NCI-H146 treated with DMSO at 0.1 percent for 48 hours (cell line): ENCODE results near the gene MID1.

Experiments used
- DNase-seq: peaks from one replicate; lab custom pipeline; 2025; ENCODE audit not compliant: unreplicated experiment; lab: John Stamatoyannopoulos, UW

MID1 gene

DNA sequence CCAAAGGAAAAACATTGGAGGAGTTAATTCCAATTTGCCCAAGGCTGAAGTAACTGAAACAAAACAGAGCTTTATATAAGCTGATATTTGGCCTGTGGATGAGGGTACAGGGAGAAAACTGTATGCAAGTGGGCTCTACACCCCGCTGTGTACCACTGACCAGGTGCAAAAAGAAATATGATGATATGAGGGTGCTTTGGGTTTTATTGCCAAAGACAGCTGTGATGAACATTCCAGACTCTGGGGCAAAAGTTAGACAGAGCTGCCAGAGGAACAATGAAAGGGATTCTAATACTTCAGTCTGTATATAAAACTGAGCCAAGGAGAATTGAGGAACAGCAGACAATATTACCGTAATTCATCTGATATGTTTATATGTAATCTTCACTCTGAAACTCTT is 117.4 kb downstream of the MID1 start:
- no peak for DNase-seq

GRCh38 chrX:10501611-10502010 is 118.8 kb downstream of the MID1 start:
- no peak for DNase-seq

DNA sequence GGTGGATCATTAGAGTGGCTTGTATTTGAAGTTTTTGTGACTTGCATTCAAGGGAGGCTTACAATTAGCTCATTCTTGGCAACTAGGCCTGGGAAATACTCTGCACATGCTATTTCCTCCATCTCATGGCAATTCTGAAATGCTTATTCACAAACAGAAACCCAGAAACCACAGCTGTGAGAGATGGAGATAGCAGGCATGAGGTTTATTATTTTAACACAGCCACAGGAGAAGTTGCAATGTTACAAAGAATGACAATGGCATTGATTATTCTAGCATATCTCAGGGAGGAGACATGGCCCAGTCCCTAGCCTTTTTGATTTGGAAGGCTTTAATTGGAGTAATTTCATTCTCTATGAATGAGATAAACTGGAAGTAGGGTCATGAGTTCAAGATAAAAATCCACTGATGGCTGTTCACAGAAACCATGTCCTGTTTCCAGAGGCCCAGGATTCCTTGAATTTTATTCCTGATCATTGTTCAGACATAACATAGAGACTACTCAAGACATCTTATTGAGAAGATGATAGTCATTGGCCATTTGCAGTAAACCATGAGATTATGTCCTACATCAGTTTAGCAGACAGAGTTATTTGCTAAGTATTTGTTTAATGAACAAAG is 123.9 kb downstream of the MID1 start:
- DNase-seq: no peak

GRCh38 chrX:10495677-10496076 is 124.7 kb downstream of the MID1 start:
- DNase-seq: no peak

DNA sequence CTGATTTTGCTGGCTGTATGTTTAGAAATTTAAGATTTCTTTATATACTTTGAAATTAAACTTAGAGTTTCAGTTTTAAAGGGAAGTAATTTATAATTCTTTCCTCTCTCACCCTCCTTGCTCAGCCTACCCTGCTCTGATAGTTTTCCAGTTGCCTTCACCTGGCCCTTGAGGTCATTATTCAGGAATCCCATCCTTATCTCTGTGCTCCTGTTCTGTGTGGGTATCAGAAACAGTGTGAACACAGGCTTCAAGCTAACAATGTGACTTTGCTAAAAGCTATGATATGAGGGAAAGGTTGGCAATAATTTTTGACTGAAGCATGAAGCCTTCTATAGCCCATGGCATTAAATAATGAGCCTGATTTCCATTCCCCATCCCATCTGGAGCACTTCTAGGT is 128.1 kb downstream of the MID1 start:
- no peak for DNase-seq

GRCh38 chrX:10486373-10486772 is 134.0 kb downstream of the MID1 start:
- no peak for DNase-seq

DNA sequence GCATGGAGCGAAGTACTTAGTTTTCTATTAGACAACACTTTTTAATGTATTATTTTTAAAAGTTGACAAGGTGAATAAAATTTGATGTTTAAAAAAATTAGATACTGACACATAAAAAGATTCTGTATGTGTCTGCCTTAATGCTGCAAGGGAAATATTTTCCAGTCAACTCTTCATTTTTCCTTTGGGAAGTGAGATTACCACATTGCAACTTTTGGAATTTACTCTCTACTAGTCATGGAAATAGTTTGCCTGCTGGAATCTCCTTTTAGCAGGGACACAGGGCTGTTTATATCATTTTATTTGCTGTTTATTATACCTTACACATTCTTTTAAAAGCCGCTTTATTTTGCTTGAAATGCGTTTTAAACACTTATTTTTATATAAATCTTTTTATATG is 135.1 kb downstream of the MID1 start:
- no peak for DNase-seq

DNA sequence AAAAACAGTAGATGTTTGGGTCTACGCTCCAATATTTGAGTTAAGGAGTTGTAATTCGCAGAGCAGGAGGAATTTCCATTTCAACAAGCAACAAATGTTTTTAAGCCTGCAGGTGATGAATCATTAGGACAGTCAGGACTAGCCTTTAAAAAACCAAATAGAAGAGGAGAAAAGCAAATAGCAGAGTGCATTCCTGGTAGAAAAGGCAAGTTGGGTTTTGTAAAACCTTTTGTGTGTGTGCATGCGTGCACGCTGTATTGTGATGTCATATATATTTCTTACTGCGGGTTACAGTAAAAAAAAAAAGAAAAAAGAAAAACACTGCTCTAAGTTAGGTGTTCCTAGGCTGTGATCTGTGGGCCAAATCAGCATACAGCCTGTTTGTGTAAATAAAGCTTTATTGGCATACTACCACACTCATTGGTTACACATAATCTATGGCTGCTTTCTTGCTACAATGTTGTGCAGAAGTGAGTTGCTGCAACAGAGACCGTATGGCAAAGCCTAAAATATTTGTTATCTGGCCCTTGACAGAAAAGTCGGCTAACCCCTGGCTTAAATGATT is 135.6 kb downstream of the MID1 start:
- DNase-seq: no peak

DNA sequence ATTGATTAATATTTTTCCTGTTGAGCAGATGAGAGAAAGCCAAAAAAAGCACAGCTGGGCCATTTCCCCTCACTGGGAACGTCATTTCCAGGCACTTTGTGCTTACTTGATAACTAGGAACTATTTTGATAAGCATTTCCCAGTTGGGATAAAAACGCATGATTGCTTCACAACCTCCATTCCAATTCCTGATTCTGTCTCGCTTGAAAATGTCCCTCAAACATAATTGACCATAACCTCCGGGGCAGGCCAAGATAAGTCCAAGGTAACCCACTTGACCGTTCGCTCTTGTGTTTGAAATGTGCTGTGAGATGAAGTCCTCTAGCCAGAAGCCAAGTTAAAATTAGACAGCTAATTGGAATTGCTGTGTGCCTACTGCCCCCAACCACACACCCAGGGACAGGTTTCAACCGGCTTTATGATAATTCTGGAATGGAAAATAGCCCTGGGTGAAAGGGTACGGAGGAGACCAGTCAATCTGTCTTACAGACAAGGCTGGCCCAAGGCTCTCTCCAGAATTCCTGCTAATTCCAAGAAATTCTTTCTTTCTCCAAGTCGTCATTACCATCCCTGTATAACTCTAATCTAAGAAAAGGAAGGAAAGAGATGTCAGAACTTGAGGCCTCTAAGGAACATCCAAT is 137.1 kb downstream of the MID1 start:
- no peak for DNase-seq

DNA sequence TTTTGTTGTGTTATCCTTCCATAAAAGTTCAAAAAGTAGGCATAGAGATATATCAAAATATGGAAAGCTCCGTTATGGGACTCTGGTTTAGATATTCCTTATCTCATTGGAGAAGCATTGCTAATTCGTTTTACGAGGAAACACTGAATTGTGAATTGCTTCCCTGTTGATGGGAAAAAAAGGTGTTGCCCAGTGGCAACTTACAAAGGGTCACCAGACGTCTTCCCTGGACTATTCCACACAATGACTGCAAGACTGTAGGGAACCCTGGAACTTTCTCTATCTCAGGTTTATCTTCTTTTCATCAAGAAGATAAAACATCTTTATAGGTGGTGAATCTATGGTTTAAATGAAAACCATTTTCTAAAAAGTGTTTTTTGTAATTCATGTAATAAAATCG is 137.7 kb downstream of the MID1 start:
- no peak for DNase-seq

DNA sequence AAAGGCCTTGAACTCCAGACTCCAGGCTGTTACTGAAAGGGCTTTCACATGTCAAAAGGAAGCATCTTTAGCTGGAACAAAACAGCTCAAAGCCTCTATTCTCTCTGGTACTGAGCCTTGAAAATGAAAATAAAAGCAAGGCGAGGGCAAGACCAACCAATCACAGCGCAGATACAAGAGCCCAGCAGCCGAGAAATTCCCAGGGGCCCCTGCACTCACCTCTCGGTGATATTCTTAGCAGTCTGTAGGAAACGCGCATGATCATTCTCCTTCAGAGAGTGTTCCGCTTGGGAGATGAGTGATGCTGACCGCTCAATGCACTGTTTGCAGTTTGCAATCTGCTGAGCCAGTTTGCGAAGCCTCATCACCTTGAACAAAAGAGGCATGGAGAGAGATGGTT is 138.1 kb downstream of the MID1 start:
- no peak for DNase-seq

- no peak for DNase-seq
Measured at GRCh38 chrX:10480861-10481260, 139.5 kb downstream of the MID1 start.

DNA sequence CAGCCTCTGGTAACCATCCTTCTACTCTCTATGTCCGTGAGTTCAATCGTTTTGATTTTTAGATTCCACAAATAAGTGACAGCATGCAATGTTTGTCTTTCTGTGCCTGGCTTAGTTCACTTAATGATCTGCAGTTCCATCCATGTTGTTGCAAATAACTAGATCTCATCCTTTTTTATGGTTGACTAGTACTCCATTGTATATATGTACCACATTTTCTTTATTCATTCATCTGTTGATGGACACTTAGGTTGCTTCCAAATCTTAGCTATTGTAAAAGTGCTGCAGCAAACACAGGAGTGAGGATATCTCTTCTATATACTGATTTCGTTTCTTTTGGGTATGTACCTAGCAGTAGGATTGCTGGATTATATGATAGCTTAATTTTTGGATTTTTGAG is 140.9 kb downstream of the MID1 start:
- DNase-seq: no peak

GRCh38 chrX:10477525-10477924 is 142.9 kb downstream of the MID1 start:
- no peak for DNase-seq

DNA sequence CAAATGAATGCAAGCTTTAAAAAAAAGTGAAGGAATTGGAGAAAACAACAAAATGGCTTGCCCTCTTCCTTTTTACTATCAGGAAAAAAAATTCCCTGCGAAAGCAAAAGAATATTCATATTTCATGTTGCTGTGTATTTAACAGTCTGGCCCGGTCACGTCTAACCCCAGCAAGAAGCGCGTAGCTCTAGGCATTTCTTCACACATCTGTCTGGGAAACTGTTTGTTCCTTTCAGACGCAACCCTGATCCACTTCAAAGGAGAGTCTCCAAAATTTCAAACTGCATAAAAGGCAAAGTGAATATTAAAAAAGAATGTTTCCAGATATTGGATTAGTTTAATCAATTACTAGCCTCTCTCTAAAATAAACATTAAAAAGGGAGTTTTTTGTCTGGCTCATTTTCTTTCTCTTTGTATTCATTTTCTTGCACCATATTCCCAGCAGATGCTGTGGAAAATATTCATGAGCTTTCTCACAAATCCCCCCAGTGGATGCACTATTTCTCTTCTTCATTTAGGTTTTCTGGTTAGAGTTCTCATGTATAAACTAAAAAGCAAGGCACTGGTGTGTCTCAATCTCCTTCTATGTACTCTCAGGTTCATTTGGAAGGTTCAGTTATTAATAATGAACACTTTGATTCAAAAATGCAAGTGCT is 145.3 kb downstream of the MID1 start:
- DNase-seq: no peak

- no peak for DNase-seq
Measured at GRCh38 chrX:10474510-10474909, 145.9 kb downstream of the MID1 start.

- no peak for DNase-seq
Measured at GRCh38 chrX:10471418-10471817, 149.0 kb downstream of the MID1 start.

GRCh38 chrX:10470009-10470408 is 150.4 kb downstream of the MID1 start:
- DNase-seq: no peak

GRCh38 chrX:10467793-10468192 is 152.6 kb downstream of the MID1 start:
- DNase-seq: no peak

- DNase-seq: no peak
Measured at GRCh38 chrX:10465254-10465653, 155.1 kb downstream of the MID1 start.

DNA sequence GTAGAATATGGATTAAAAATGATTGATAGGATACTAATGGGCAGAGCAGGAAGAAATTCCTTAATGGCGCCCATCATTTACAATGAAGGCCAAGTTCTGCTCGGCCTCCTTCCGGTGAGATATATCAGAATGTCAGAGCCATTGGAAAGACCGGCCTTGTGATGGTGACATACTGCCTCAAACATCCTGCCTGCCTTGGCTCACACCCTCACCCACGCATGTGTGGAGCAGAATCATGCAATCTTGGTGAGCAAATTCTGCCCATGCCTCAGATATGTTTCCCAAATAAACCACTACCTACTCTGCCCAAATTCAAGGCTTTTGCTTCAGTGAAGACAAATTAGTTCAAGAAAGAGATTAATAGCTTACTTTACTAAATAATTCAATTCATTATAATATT is 163.3 kb downstream of the MID1 start:
- no peak for DNase-seq

DNA sequence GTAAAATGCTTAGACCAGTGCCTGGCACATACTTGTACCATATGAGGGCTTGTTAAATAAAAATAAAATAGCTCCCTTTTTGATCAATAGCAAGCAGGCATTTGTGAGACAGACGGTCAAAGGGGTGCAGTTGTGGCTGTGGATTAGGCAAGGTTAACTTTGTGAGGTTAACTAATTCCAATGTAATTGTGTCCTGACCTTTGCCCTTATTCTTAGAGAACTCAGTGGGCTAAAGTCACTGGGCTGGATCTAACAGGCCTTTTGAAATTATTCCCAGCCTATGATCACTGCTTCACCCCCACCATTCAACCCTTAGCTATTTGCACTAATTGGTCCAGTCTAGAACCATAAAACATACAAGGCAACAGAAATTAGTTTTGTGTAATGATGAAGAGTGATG is 166.4 kb downstream of the MID1 start:
- no peak for DNase-seq
